Keratinocyte (primary cell): ENCODE measurements around the gene WDFY2.

ENCODE experiments used
- EZH2 ChIP-seq: IDR thresholded peaks from one replicate; pipeline ENCODE4 v1.6.1; 2012; ENCODE audit warnings: inconsistent platforms, mild to moderate bottlenecking, low read length, moderate library complexity
- TF ChIP-seq, protein P1 (sequence below), 3 experiments: IDR thresholded peaks in 1 of 3; conservative IDR thresholded peaks in 1 of 3; optimal IDR thresholded peaks in 1 of 3; 2 replicates in 2 of 3; 3 replicates in 1 of 3; pipeline versions ENCODE3 to v1.5.1; 2011; ENCODE audit warnings: low read length in 3 of 3, mild to moderate bottlenecking in 3 of 3, moderate library complexity in 2 of 3, control low read depth in 1 of 3, inconsistent platforms in 1 of 3; ENCODE audit not compliant: insufficient read depth in 2 of 3; ENCODE audit errors: extremely low read depth in 1 of 3

DNA sequence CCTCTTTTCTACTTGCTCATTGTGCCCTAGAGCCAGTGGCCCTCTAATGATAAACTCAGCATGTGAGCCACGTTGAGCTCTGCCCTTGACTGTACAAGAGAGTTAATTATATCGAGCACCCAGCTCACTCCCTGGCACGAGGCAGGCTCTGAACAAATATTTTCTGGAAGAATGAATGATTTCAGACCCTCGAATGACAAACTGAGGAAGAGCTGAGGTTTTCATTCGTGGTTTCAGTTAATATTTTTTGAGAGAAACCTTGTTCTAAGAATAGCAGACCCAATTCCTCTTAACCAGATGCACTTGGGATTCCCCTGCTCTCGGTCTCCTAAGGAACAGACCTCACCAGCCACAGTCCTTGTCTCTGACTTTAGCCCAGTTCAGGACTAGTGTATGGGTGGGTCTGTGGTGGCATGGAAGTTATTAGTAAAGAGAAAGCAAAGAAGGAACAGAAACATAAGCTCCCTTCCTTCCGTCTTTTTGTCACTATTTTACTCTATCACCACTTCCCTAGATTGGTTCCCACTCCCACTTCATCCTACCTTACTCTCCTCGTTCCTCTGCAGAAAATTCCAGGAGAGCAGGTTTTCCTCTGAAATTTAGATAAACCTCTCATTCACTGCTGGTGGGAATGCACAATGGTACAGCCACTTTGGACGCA is 22.1 kb upstream of the WDFY2 start:
- TF ChIP-seq, protein P1, sequence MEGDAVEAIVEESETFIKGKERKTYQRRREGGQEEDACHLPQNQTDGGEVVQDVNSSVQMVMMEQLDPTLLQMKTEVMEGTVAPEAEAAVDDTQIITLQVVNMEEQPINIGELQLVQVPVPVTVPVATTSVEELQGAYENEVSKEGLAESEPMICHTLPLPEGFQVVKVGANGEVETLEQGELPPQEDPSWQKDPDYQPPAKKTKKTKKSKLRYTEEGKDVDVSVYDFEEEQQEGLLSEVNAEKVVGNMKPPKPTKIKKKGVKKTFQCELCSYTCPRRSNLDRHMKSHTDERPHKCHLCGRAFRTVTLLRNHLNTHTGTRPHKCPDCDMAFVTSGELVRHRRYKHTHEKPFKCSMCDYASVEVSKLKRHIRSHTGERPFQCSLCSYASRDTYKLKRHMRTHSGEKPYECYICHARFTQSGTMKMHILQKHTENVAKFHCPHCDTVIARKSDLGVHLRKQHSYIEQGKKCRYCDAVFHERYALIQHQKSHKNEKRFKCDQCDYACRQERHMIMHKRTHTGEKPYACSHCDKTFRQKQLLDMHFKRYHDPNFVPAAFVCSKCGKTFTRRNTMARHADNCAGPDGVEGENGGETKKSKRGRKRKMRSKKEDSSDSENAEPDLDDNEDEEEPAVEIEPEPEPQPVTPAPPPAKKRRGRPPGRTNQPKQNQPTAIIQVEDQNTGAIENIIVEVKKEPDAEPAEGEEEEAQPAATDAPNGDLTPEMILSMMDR (optimal IDR thresholded peaks at IDR 0.05 in 1 of 3, IDR thresholded peaks at IDR 0.05 in 1 of 3, conservative IDR thresholded peaks at IDR 0.05 in 1 of 3; ENCODE audit: extremely low read depth in 1 of 3, insufficient read depth in 2 of 3, low read length in 3 of 3) = no peak
- no peak for TF ChIP-seq EZH2
